ENCODE measurements around the gene MAN1C1. TPM values are rescaled to one million over a fixed set of nuclear protein-coding genes. Genes with fewer than 3 reads are reported as not detected.
A peak's percentile ranks its signal among the peaks of the same experiment; 100 is the strongest.

MAN1C1 gene
- total and polyA plus RNA-seq, 2 donors from 2014 or later, result 31.7 to 65.5 TPM

GRCh38 chr1:25618433-25618808, 1.8 kb downstream of the MAN1C1 start:
- Histone ChIP-seq H3K4me3 (ENCODE audit: low read length in 3 of 3) (peak overlapping the region; percentile 14 to 75 (median 63)), H3K27me3 (ENCODE audit: control insufficient read depth, insufficient read depth, low read length) (no peaks in the 10 kb centered on the region), H3K9me3 (ENCODE audit: control insufficient read depth in 2 of 3, insufficient read depth in 1 of 3, low read length in 3 of 3) (no peaks in the 10 kb centered on the region), H3K4me1 (ENCODE audit: control insufficient read depth in 2 of 3, insufficient read depth in 2 of 3, low read depth in 1 of 3, low read length in 3 of 3) (peaks cover 0 to 28% (median 13%) of the 10 kb centered on the region in 3 donors), H3K9ac (ENCODE audit: low read length in 3 of 3) (peak overlapping the region in 2 of 3 donors; percentile 14 to 43), H3K36me3 (ENCODE audit: control insufficient read depth in 2 of 3, insufficient read depth in 3 of 3, low read length in 3 of 3) (no peaks in the 10 kb centered on the region), H3K27ac (ENCODE audit: low read depth in 2 of 2, low read length in 2 of 2) (peak overlapping the region in 1 of 2 donors; percentile 32)
- DNase-seq (no peak), FAIRE-seq (no peak)
- no peak for TF ChIP-seq CTCF (IDR thresholded peaks at IDR 0.05; ENCODE audit: borderline replicate concordance, extremely low read depth, insufficient read depth)
- intact Hi-C loops (cut with DNase I), result loop anchor here (10.0 kb wide), 1 partner anchor 176 kb away; no protein-coding TSS in a partner anchor

- Histone ChIP-seq H3K9ac (ENCODE audit: low read length in 3 of 3) (peak overlapping the region; percentile 4 to 33 (median 14)), H3K4me3 (ENCODE audit: low read length in 3 of 3) (peak overlapping the region; percentile 40 to 75 (median 63)), H3K27ac (ENCODE audit: low read depth in 2 of 2, low read length in 2 of 2) (no peak overlapping the region), H3K27me3 (ENCODE audit: control insufficient read depth, insufficient read depth, low read length) (no peaks in the 10 kb centered on the region), H3K36me3 (ENCODE audit: control insufficient read depth in 2 of 3, insufficient read depth in 3 of 3, low read length in 3 of 3) (no peaks in the 10 kb centered on the region), H3K4me1 (ENCODE audit: control insufficient read depth in 2 of 3, insufficient read depth in 2 of 3, low read depth in 1 of 3, low read length in 3 of 3) (peaks cover 0 to 28% (median 13%) of the 10 kb centered on the region in 3 donors), H3K9me3 (ENCODE audit: control insufficient read depth in 2 of 3, insufficient read depth in 1 of 3, low read length in 3 of 3) (no peaks in the 10 kb centered on the region)
- intact Hi-C loops (cut with DNase I), result loop anchor here (10.0 kb wide), 1 partner anchor 176 kb away; no protein-coding TSS in a partner anchor
- DNase-seq (peak in 4 of 5 donors; percentile 71 to 82 (median 78)), FAIRE-seq (no peak)
- TF ChIP-seq CTCF (IDR thresholded peaks at IDR 0.05; ENCODE audit: borderline replicate concordance, extremely low read depth, insufficient read depth), result peak; percentile 67
These were observed 2.7 kb downstream of the MAN1C1 start for GRCh38 chr1:25619101-25619890.

- intact Hi-C loops (cut with DNase I), result no loop called here
- Histone ChIP-seq H3K9ac (ENCODE audit: low read length in 3 of 3) (no peak overlapping the region), H3K4me1 (ENCODE audit: control insufficient read depth in 2 of 3, insufficient read depth in 2 of 3, low read depth in 1 of 3, low read length in 3 of 3) (peaks cover 0 to 28% (median 13%) of the 10 kb centered on the region in 3 donors), H3K36me3 (ENCODE audit: control insufficient read depth in 2 of 3, insufficient read depth in 3 of 3, low read length in 3 of 3) (no peaks in the 10 kb centered on the region), H3K4me3 (ENCODE audit: low read length in 3 of 3) (peak overlapping the region in 2 of 3 donors; percentile 63 to 75), H3K27ac (ENCODE audit: low read depth in 2 of 2, low read length in 2 of 2) (no peak overlapping the region), H3K27me3 (ENCODE audit: control insufficient read depth, insufficient read depth, low read length) (no peaks in the 10 kb centered on the region), H3K9me3 (ENCODE audit: control insufficient read depth in 2 of 3, insufficient read depth in 1 of 3, low read length in 3 of 3) (no peaks in the 10 kb centered on the region)
- no peak for FAIRE-seq
- DNase-seq, result no peak
- TF ChIP-seq CTCF (IDR thresholded peaks at IDR 0.05; ENCODE audit: borderline replicate concordance, extremely low read depth, insufficient read depth), result no peak
These were observed 3.6 kb downstream of the MAN1C1 start for GRCh38 chr1:25620211-25620610.

All from kidney (tissue), 14 donors.